IMR-90 (cell line): ENCODE results near the gene GPATCH8. TPM values are rescaled to one million over a fixed set of nuclear protein-coding genes. Genes with fewer than 3 reads are reported as not detected.

Experiments
- ATAC-seq: fragments of 200-7000 bp; cut with Tn5 transposase; 2 replicates; pipeline ENCODE4 v1.9.1; 2020; ENCODE audit warnings: low read depth, mild to moderate bottlenecking, moderate library complexity
- BruUV-seq: library from RNA; stranded (reverse); fragments of 400-500 nt; replicated peaks from 2 replicates; lab custom pipeline; 2021; lab: Mats Ljungman, UMichigan
- CTCF ChIA-PET: fragments of 300-600 bp; formaldehyde crosslinking; extraction: SDS; loops from one replicate; lab custom pipeline; 2021; ENCODE audit warnings: antibody characterized with exemption; lab: Yijun Ruan, JAX
- POLR2A ChIA-PET: fragments of 300-600 bp; sonication (Branson Sonifier 250); formaldehyde crosslinking; loops from one replicate; lab custom pipeline; 2022; ENCODE audit warnings: antibody characterized with exemption; ENCODE audit not compliant: unreplicated experiment; lab: Charles Lee
- DNase-seq: peaks from one replicate; pipeline ENCODE4 v3.0.0; 2013
- H2AFZ ChIP-seq: replicated peaks from 2 replicates; pipeline ENCODE3; 2013; ENCODE audit warnings: low read length, mild to moderate bottlenecking; ENCODE audit not compliant: poor library complexity
- H2AK5ac ChIP-seq: 2 replicates; pipeline ENCODE4 v1.6.1; 2013; ENCODE audit warnings: low read depth, low read length, inconsistent platforms
- H2AK9ac ChIP-seq: replicated peaks from 2 replicates; pipeline ENCODE3; 2013; ENCODE audit warnings: mild to moderate bottlenecking, low read depth, low read length, moderate library complexity; ENCODE audit not compliant: poor library complexity
- H2BK120ac ChIP-seq: 2 replicates; pipeline ENCODE4 v1.6.1; 2013; ENCODE audit warnings: low read depth, low read length, inconsistent platforms
- H2BK15ac ChIP-seq: 3 replicates; pipeline ENCODE4 v1.6.1; 2013; ENCODE audit warnings: low read depth, low read length, inconsistent platforms
- H2BK20ac ChIP-seq: 2 replicates; pipeline ENCODE4 v1.6.1; 2013; ENCODE audit warnings: low read depth, mild to moderate bottlenecking, inconsistent platforms, low read length, moderate library complexity
- H2BK5ac ChIP-seq: 2 replicates; pipeline ENCODE4 v1.6.1; 2013; ENCODE audit warnings: mild to moderate bottlenecking, low read depth, low read length, inconsistent platforms; ENCODE audit not compliant: poor library complexity, severe bottlenecking
- H3K14ac ChIP-seq: replicated peaks from 2 replicates; pipeline ENCODE4 v1.6.1; 2013; ENCODE audit warnings: low read depth, low read length, inconsistent platforms
- H3K18ac ChIP-seq: 2 replicates; pipeline ENCODE4 v1.6.1; 2013; ENCODE audit warnings: low read depth, low read length, control low read depth
- H3K23ac ChIP-seq: 2 replicates; pipeline ENCODE4 v1.6.1; 2013; ENCODE audit warnings: low read depth, low read length, inconsistent platforms
- H3K27ac ChIP-seq: 2 replicates; pipeline ENCODE4 v1.5.1; 2013; ENCODE audit warnings: mild to moderate bottlenecking, control low read depth, low read length; ENCODE audit not compliant: insufficient read depth
- H3K27me3 ChIP-seq: 2 replicates; pipeline ENCODE4 v1.6.1; 2013; ENCODE audit warnings: low read length; ENCODE audit not compliant: control insufficient read depth, insufficient read depth
- H3K36me3 ChIP-seq: 2 replicates; pipeline ENCODE4 v1.6.1; 2013; ENCODE audit warnings: low read length, mixed read lengths; ENCODE audit not compliant: control insufficient read depth, insufficient read depth
- H3K4ac ChIP-seq: 2 replicates; pipeline ENCODE4 v1.6.1; 2013; ENCODE audit warnings: low read depth, low read length, inconsistent platforms
- H3K4me1 ChIP-seq: 2 replicates; pipeline ENCODE4 v1.6.1; 2013; ENCODE audit warnings: low read length, mixed read lengths; ENCODE audit not compliant: control insufficient read depth, insufficient read depth
- H3K4me2 ChIP-seq: 2 replicates; pipeline ENCODE4 v1.6.1; 2013; ENCODE audit warnings: low read depth, mild to moderate bottlenecking, control low read depth, low read length, moderate library complexity
- H3K4me3 ChIP-seq: 2 replicates; pipeline ENCODE4 v1.5.1; 2013; ENCODE audit warnings: low read depth, mild to moderate bottlenecking, control low read depth, low read length, moderate library complexity; ENCODE audit not compliant: insufficient read depth
- H3K56ac ChIP-seq: 2 replicates; pipeline ENCODE4 v1.6.1; 2013; ENCODE audit warnings: low read length, inconsistent platforms; ENCODE audit not compliant: insufficient read depth; ENCODE audit errors: extremely low read depth
- H3K79me1 ChIP-seq, 2 experiments: 2 replicates each; pipeline ENCODE4 v1.6.1; 2013; ENCODE audit warnings: low read length in 2 of 2, inconsistent platforms in 1 of 2, low read depth in 1 of 2
- H3K9ac ChIP-seq: 2 replicates; pipeline ENCODE4 v1.6.1; 2013; ENCODE audit warnings: low read depth, low read length, control low read depth
- H3K9me1 ChIP-seq: 2 replicates; pipeline ENCODE4 v1.6.1; 2013; ENCODE audit warnings: low read length, inconsistent platforms; ENCODE audit not compliant: insufficient read depth
- H3K9me3 ChIP-seq: 2 replicates; pipeline ENCODE4 v1.6.1; 2013; ENCODE audit warnings: low read length; ENCODE audit not compliant: control insufficient read depth, insufficient read depth
- H4K20me1 ChIP-seq: 2 replicates; pipeline ENCODE4 v1.6.1; 2013; ENCODE audit warnings: low read length, inconsistent platforms; ENCODE audit not compliant: insufficient read depth
- H4K5ac ChIP-seq: 2 replicates; pipeline ENCODE4 v1.6.1; 2013; ENCODE audit warnings: mild to moderate bottlenecking, low read depth, low read length, control low read depth
- H4K8ac ChIP-seq, 2 experiments: 2 replicates each; pipeline ENCODE4 v1.6.1; 2013; ENCODE audit warnings: low read depth in 2 of 2, low read length in 2 of 2, control low read depth in 1 of 2, inconsistent platforms in 1 of 2
- H4K91ac ChIP-seq: 2 replicates; pipeline ENCODE4 v1.6.1; 2013; ENCODE audit warnings: low read depth, low read length, inconsistent platforms; ENCODE audit not compliant: insufficient read depth
- RFX5 ChIP-seq: IDR thresholded peaks from 2 replicates; pipeline ENCODE4 v1.8.0; 2012; ENCODE audit warnings: low read depth, mild to moderate bottlenecking, low read length, moderate library complexity
- WGBS, 2 experiments: methylation state at CpG; one replicate each; pipeline versions ENCODE4 v1.1.5 to v1.1.7; 2013; ENCODE audit warnings: missing lambda C conversion rate in 2 of 2; ENCODE audit not compliant: insufficient read length in 1 of 2; ENCODE audit errors: extremely low coverage in 2 of 2; 5-methylcytosine and 5-hydroxymethylcytosine counted together
- dilution Hi-C: fragments of 300-500 bp; cut with HindIII; formaldehyde crosslinking; loops from one replicate; pipeline ENCODE4 v1.14.3; 2018; ENCODE audit warnings: low sequenced_read_pairs; ENCODE audit not compliant: unreplicated experiment
- in situ Hi-C: fragments of 300-500 bp; cut with MboI; formaldehyde crosslinking; loops from 3 replicates; pipeline ENCODE4 v1.14.3; 2019; ENCODE audit warnings: low sequenced_read_pairs, inconsistent platforms, mixed read lengths
- intact Hi-C: fragments of 100-400 bp; cut with micrococcal nuclease; formaldehyde crosslinking; loops from 2 replicates; pipeline ENCODE4 v1.10.0; 2022
- polyA plus RNA-seq, 3 experiments: library from polyadenylated mRNA; depleted of rRNA; stranded (reverse); fragments of >200 nt; gene quantifications; 2 replicates each; pipeline ENCODE4 v1.2.3, GENCODE V29; 2012; ENCODE audit warnings: low replicate concordance in 1 of 3
- total RNA-seq: library from RNA; depleted of rRNA; stranded (reverse); fragments of >200 nt; gene quantifications from 2 replicates; pipeline ENCODE4 v1.2.3, GENCODE V29; 2012

Gene GPATCH8
- total and polyA plus RNA-seq, 2 of the 4 experiments (the other 2 are of a cell fraction), result 8.8 to 13.2 TPM

- peaks cover 12 to 62% of the 10 kb centered on the region in 2 experiments for H3K79me1 ChIP-seq
- ATAC-seq (no peak), DNase-seq (no peak)
- H3K56ac ChIP-seq, result no peak overlapping the region
- H4K91ac ChIP-seq, result no peak overlapping the region
- no peak for TF ChIP-seq RFX5
- H3K14ac ChIP-seq, result no peak overlapping the region
- H3K9me1 ChIP-seq, result no peaks in the 10 kb centered on the region; the same call in 1 of the 2 replicates
- H3K9me3 ChIP-seq, result no peaks in the 10 kb centered on the region
- H2BK15ac ChIP-seq, result no peak overlapping the region
- H4K8ac ChIP-seq, result no peak overlapping the region
- no peak overlapping the region for H2AK9ac ChIP-seq
- CTCF ChIA-PET, result interaction anchor here (0.9 kb wide), 1 partner anchor 10 kb away, joined by 3 read pairs; no protein-coding TSS in a partner anchor
- H3K4me1 ChIP-seq, result no peaks in the 10 kb centered on the region
- H2BK20ac ChIP-seq, result no peak overlapping the region
- intact Hi-C loops (no loop called here), dilution Hi-C loops (no loop called here), in situ Hi-C loops (no loop called here)
- H2AK5ac ChIP-seq, result no peak overlapping the region
- H3K23ac ChIP-seq, result no peak overlapping the region
- 96% methylated on average over 4 of the region's 6 CpGs; no CpG with 5 or more reads in 1 of the 2 experiments for WGBS, 2 experiments
- no peak overlapping the region for H2BK5ac ChIP-seq
- no peak overlapping the region for H3K4me2 ChIP-seq
- no peaks in the 10 kb centered on the region for H3K27me3 ChIP-seq
- H3K36me3 ChIP-seq, result peaks cover 5% of the 10 kb centered on the region; the same call in 1 of the 2 replicates
- no peak overlapping the region for H3K27ac ChIP-seq
- no peak overlapping the region for H3K18ac ChIP-seq
- H2BK120ac ChIP-seq, result no peak overlapping the region
- no peak overlapping the region for H4K5ac ChIP-seq
- POLR2A ChIA-PET, result no interaction called here
- H4K20me1 ChIP-seq, result peaks cover 82% of the 10 kb centered on the region
- BruUV-seq, result no TSS peak
- no peak overlapping the region for H3K4ac ChIP-seq
- no peak overlapping the region for H3K4me3 ChIP-seq
- H3K9ac ChIP-seq, result no peak overlapping the region
- no peak overlapping the region for H2AFZ ChIP-seq
These were observed 13.6 kb downstream of the GPATCH8 start for GRCh38 chr17:44489581-44489980.
